Umbilical cord (tissue), 2 donors: Measurements from ENCODE around the gene FMC1. TPM values are rescaled to one million over a fixed set of nuclear protein-coding genes. Genes with fewer than 3 reads are reported as not detected.

Experiments
- DNase-seq: peaks from one replicate; pipeline ENCODE4 v3.0.0-alpha.2; 2015; ENCODE audit warnings: low spot score
- total RNA-seq: library from RNA; depleted of rRNA; stranded (reverse); fragments of >200 nt; gene quantifications from one replicate; pipeline ENCODE4 v1.2.3, GENCODE V29; 2014; ENCODE audit warnings: low replicate concordance; ENCODE audit not compliant: insufficient read depth

The FMC1 gene
- total RNA-seq, 1 donor from 2014 or later: 5.5 TPM

- DNase-seq: no peak
Measured at GRCh38 chr7:139370943-139371313, 29.8 kb downstream of the FMC1 start.

- no peak for DNase-seq
Measured at GRCh38 chr7:139374246-139374645, 33.1 kb downstream of the FMC1 start.

- no peak for DNase-seq
Measured at GRCh38 chr7:139382439-139382838, 41.3 kb downstream of the FMC1 start.

GRCh38 chr7:139384611-139385010 is 43.5 kb downstream of the FMC1 start:
- no peak for DNase-seq

- DNase-seq: no peak
Measured at GRCh38 chr7:139387594-139387993, 46.5 kb downstream of the FMC1 start.

- DNase-seq: no peak
Measured at GRCh38 chr7:139389091-139389490, 48.0 kb downstream of the FMC1 start.

GRCh38 chr7:139389774-139390173 is 48.6 kb downstream of the FMC1 start:
- no peak for DNase-seq

- DNase-seq: no peak
Measured at GRCh38 chr7:139393621-139394211, 52.6 kb downstream of the FMC1 start.

GRCh38 chr7:139394540-139394939 is 53.4 kb downstream of the FMC1 start:
- no peak for DNase-seq

Other genes starting within 250 kb of the FMC1 start
- 24.1 TPM for gene ZC3HAV1, start 231.6 kb upstream of the FMC1 start, total RNA-seq
- 21.9 TPM for gene UBN2, start 110.1 kb upstream of the FMC1 start, total RNA-seq
- gene LUC7L2, start 18.6 kb downstream of the FMC1 start, total RNA-seq: 42.4 TPM
- gene KLRG2, start 142.3 kb downstream of the FMC1 start, total RNA-seq: 0.48 TPM
- 0.96 TPM for gene CLEC2L, start 182.3 kb downstream of the FMC1 start, total RNA-seq